HG02943 (cell line): ENCODE measurements around the gene POU4F3.

ENCODE experiments used
- ATAC-seq: cut with Tn5 transposase; IDR thresholded peaks from one replicate; pipeline ENCODE4 v1.9.1; 2021; ENCODE audit warnings: mild to moderate bottlenecking, low read depth, moderate library complexity; ENCODE audit not compliant: unreplicated experiment

POU4F3 gene

GRCh38 chr5:146339715-146340259, 1.1 kb downstream of the POU4F3 start:
- ATAC-seq: no peak

GRCh38 chr5:146340260-146341081, 1.8 kb downstream of the POU4F3 start:
- ATAC-seq: no peak

- ATAC-seq: no peak
Measured at GRCh38 chr5:146341854-146342253, 3.2 kb downstream of the POU4F3 start.

GRCh38 chr5:146342519-146342881, 3.9 kb downstream of the POU4F3 start:
- ATAC-seq: no peak

GRCh38 chr5:146342882-146343865, 4.5 kb downstream of the POU4F3 start:
- no peak for ATAC-seq

GRCh38 chr5:146344155-146345118, 5.8 kb downstream of the POU4F3 start:
- no peak for ATAC-seq

- no peak for ATAC-seq
Measured at GRCh38 chr5:146345240-146345577, 6.6 kb downstream of the POU4F3 start.

- no peak for ATAC-seq
Measured at GRCh38 chr5:146345578-146346366, 7.1 kb downstream of the POU4F3 start.

- ATAC-seq: no peak
Measured at GRCh38 chr5:146357126-146357525, 18.5 kb downstream of the POU4F3 start.

- no peak for ATAC-seq
Measured at GRCh38 chr5:146359836-146360235, 21.2 kb downstream of the POU4F3 start.

GRCh38 chr5:146363161-146363874, 24.7 kb downstream of the POU4F3 start:
- ATAC-seq: no peak

- no peak for ATAC-seq
Measured at GRCh38 chr5:146365618-146366017, 27.0 kb downstream of the POU4F3 start.

- ATAC-seq: no peak
Measured at GRCh38 chr5:146366904-146367303, 28.3 kb downstream of the POU4F3 start.

- no peak for ATAC-seq
Measured at GRCh38 chr5:146368137-146368536, 29.5 kb downstream of the POU4F3 start.

GRCh38 chr5:146369691-146370090, 31.1 kb downstream of the POU4F3 start:
- no peak for ATAC-seq

GRCh38 chr5:146376821-146377220, 38.2 kb downstream of the POU4F3 start:
- no peak for ATAC-seq

GRCh38 chr5:146378986-146379385, 40.3 kb downstream of the POU4F3 start:
- ATAC-seq: no peak

- no peak for ATAC-seq
Measured at GRCh38 chr5:146380714-146381113, 42.1 kb downstream of the POU4F3 start.

GRCh38 chr5:146388386-146388785, 49.7 kb downstream of the POU4F3 start:
- no peak for ATAC-seq
